SW480 (cell line): ENCODE results near the gene RYR2.
A peak's percentile ranks its signal among the peaks of the same experiment; 100 is the strongest.

ENCODE experiments used
- DNase-seq: peaks from one replicate; pipeline ENCODE4 v3.0.0-alpha.2; 2016; ENCODE audit warnings: low spot score

The RYR2 gene

GRCh38 chr1:237737448-237737847 is 695.5 kb downstream of the RYR2 start:
- DNase-seq: no peak

- no peak for DNase-seq
Measured at GRCh38 chr1:237737938-237738610, 696.1 kb downstream of the RYR2 start.

- no peak for DNase-seq
Measured at GRCh38 chr1:237740846-237741245, 698.9 kb downstream of the RYR2 start.

- DNase-seq: no peak
Measured at GRCh38 chr1:237745545-237745944, 703.6 kb downstream of the RYR2 start.

- DNase-seq: no peak
Measured at GRCh38 chr1:237748171-237748960, 706.4 kb downstream of the RYR2 start.

DNA sequence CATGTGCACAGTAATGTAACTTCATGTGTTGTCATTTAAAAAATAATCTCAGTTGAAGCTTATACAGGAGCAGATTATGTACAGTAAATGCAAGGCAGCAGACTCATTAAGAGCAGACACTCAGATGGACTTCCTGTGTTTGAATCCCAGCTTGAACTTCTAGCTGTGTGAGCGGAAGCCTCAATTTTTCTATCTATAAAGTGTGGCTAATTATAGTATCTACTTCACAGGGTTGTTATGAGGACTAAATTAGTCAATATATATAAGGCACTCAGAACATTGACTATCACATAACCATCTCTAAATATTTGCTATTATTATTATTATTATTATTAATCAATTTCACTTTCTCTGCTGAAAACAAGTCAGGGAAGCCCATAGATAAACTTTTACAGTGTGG is 707.1 kb downstream of the RYR2 start:
- DNase-seq: no peak

- no peak for DNase-seq
Measured at GRCh38 chr1:237751090-237751489, 709.1 kb downstream of the RYR2 start.

GRCh38 chr1:237754627-237755026 is 712.6 kb downstream of the RYR2 start:
- DNase-seq: no peak

- DNase-seq: no peak
Measured at GRCh38 chr1:237756304-237756967, 714.5 kb downstream of the RYR2 start.

GRCh38 chr1:237759377-237759776 is 717.4 kb downstream of the RYR2 start:
- peak; percentile 46 for DNase-seq

DNA sequence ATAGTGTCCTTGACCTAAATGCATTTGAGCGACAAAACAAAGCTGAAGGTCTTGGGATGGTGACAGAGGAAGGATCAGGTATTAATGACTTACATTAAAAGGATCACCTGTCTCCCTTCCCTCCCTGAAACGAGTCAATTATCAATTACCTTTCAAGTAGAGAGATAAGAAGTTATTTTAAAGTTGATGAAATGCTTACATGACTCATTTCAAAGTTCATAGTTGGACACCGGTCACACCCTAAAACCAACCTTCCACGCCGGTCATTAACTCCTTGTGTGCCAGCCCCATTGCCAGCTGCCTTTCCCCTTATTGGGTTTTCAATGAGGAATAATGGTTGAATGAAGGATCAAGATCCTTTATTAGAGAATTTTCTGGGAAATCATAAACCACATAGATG is 719.0 kb downstream of the RYR2 start:
- peak; percentile 78 for DNase-seq

- no peak for DNase-seq
Measured at GRCh38 chr1:237763137-237763536, 721.2 kb downstream of the RYR2 start.

DNA sequence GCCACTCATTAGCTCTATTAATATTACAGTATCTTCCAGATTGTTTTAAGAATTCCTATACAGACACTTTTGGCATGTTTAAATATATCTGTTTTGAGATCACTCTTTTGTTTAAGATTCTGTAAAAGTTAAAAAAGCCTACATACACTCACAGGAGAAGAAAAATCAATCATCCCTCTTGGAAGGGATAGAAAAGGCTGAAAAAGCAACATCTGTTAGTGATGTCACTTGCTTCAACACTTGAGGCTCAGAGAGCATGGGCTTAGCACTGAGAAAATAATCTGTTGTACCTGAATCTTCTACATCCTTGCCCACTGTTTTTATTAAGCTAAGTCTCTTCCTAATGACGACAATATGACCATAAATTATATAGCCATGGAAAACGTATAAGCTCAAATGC is 721.8 kb downstream of the RYR2 start:
- no peak for DNase-seq

DNA sequence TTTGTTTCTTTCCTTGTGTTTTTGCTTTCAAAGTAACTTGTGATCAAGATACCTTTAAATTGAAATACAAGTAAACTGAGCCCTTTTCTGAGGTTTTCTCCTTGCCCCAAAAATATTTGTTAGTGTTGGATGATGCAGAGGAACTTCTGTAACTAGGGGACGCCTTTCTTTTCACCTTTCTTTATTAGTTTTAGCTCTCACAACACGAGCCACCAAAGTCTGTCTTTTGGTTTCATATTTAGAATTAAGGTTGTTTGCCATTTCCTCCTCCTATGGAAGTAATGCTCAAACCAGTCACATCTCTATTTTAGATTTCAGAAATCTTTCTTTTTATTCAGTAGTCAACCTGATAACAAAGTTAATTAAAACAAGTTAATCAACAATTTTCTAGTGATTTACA is 727.9 kb downstream of the RYR2 start:
- no peak for DNase-seq

- DNase-seq: no peak
Measured at GRCh38 chr1:237772009-237772408, 730.0 kb downstream of the RYR2 start.

DNA sequence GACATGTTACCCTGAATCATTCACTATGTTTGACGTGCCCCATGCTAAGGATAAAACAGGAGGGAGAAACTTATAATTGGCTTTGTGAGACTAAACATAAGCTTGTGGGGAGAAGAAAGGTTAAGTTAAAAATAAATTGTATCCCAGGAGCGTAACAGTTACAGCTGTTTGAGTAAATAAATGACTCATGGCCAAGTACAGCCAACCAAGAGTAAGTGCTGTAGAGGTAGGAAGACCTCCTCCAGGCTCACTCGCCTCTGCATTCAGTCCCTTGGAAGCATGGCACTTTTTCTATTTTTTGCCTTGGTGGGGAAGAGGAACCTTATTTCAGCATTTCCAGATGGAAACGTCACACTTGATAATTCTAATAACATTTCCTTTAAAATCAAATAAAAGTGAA is 732.3 kb downstream of the RYR2 start:
- DNase-seq: no peak

GRCh38 chr1:237779356-237779755 is 737.4 kb downstream of the RYR2 start:
- no peak for DNase-seq

DNA sequence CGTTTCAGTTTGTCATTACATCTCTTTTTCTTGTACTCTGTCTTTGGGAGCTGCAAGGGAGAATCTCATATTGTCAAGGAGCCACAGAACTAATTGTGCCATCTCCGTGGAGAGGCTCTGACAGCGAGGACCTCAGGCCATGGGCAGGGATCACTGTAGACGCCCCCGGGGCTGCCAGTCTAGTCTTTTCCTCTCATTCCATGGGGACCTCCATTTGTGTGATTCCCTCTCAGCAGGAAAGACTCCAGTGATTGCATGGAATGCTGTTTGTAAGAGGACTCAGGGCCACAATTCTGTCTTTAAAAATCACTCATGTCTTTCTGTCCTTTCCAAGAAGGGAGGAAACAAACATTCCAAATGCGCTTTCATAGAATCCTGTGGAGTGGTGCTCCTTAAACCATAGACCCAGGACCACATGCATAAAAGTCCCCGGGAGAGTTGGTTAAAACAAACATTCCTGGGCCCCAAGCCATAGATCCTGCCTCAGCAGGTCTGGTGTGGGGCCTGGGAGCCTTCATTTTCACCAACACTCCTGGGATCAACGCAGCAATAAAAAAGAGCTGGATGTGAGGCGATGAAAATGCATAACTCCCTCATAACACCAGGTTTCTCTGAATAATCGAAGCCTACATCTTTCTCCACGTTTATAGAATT is 744.2 kb downstream of the RYR2 start:
- DNase-seq: no peak

GRCh38 chr1:237788069-237788468 is 746.1 kb downstream of the RYR2 start:
- no peak for DNase-seq

- no peak for DNase-seq
Measured at GRCh38 chr1:237789619-237790018, 747.6 kb downstream of the RYR2 start.

- no peak for DNase-seq
Measured at GRCh38 chr1:237791592-237791991, 749.6 kb downstream of the RYR2 start.

DNA sequence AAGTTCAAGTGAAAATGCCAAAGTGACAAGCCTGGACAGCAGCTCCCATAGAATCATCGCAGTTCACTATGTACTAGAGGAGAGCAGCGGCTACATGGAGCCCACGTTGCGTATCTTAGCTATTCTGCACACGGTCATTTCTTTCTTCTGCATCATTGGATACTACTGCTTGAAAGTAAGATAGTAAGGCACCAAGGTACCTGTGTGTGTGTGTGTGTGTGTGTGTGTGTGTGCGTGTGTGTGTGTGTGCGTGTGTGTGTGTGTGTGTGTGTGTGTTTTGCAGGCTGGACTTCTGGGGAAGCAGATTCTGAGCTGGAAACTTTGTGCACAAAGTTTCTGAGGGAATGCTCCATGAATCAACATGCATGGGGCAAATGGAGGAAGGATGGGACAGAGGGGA is 750.2 kb downstream of the RYR2 start:
- DNase-seq: no peak

GRCh38 chr1:237792726-237793125 is 750.7 kb downstream of the RYR2 start:
- DNase-seq: no peak
